Measurements from ENCODE around the gene ABCF1.
A peak's percentile ranks its signal among the peaks of the same experiment; 100 is the strongest.
"Not testable (repeated sequence)": the region's sequence is repeated elsewhere in the genome, so short reads cannot be mapped to it uniquely, and the experiment has no call there.

The ABCF1 gene

DNA sequence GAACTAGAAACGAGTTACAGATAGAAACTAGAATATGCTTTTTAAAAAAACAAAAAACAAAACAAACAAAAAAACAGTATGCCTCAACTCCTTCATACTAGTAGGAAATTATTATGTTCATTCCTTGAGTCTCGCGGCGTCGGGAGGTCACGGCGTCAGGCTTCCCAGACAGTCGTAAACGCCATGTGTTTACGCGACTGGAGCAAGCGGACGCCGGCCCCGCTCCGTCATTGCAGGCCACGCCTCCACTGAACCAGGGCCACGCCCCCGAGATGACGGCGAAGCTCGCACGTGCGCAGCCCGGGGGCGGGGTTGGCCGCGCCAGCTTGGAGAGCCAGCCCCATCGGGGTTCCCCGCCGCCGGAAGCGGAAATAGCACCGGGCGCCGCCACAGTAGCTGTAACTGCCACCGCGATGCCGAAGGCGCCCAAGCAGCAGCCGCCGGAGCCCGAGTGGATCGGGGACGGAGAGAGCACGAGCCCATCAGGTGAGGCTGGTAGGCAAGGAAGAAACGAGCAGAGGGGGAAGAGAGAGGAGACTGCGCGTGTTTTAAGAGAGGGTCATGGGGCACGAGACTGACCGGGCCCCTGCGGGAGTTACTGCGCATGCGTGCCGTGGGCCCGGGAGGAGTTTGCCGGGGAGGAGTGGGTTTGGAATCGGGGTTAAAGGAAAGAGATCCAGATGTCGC is at the start of gene ABCF1:
Gene ABCF1 (plus strand): TSS at position 368 of the 687 bp plus-strand sequence. CDS start 46 bp downstream, at position 414.
- Mint-ChIP-seq H3K27ac (peak within 1 kb of the TSS; percentile 99), H3K9me3 (no peaks in the 10 kb centered on the region), H3K4me1 (ENCODE audit: low read depth) (peaks cover 45% of the 10 kb centered on the region), H3K4me3 (peak within 1 kb of the TSS; percentile 98), H3K36me3 (ENCODE audit: low read depth) (peaks cover 22% of the 10 kb centered on the region), H3K27me3 (ENCODE audit: low read depth) (no peaks in the 10 kb centered on the region)
- DNase-seq (ENCODE audit: low spot score): peak; percentile 100

DNA sequence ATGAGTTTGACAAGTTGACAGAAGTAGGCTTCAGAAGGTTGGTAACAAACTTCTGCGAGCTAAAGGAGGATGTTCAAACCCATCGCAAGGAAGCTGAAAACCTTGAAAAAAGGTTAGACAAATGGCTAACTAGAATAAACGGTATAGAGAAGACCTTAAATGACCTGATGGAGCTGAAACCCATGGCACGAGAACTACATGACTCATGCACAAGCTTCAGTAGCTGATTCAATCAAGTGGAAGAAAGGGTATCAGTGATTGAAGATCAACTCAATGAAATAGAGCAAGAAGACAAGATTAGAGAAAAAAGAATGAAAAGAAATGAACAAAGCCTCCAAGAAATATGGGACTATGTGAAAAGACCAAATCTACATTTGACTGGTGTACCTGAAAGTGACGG is 49.3 kb upstream of the ABCF1 start:
- Mint-ChIP-seq H3K9me3 (peaks cover 11% of the 10 kb centered on the region), H3K4me1 (ENCODE audit: low read depth) (peaks cover 20% of the 10 kb centered on the region), H3K27ac (peak overlapping the region; percentile 2), H3K36me3 (ENCODE audit: low read depth) (peaks cover 20% of the 10 kb centered on the region)
- not testable (repeated sequence) for H3K4me3 Mint-ChIP-seq; H3K27me3 Mint-ChIP-seq (ENCODE audit: low read depth); DNase-seq (ENCODE audit: low spot score)

GRCh38 chr6:30526444-30526843 is 44.8 kb upstream of the ABCF1 start:
- peaks cover 31% of the 10 kb centered on the region for H3K4me1 Mint-ChIP-seq (ENCODE audit: low read depth)
- H3K4me3 Mint-ChIP-seq; DNase-seq (ENCODE audit: low spot score); H3K27ac Mint-ChIP-seq; H3K9me3 Mint-ChIP-seq; H3K27me3 Mint-ChIP-seq (ENCODE audit: low read depth): not testable (repeated sequence)
- H3K36me3 Mint-ChIP-seq (ENCODE audit: low read depth): peaks cover 12% of the 10 kb centered on the region

DNA sequence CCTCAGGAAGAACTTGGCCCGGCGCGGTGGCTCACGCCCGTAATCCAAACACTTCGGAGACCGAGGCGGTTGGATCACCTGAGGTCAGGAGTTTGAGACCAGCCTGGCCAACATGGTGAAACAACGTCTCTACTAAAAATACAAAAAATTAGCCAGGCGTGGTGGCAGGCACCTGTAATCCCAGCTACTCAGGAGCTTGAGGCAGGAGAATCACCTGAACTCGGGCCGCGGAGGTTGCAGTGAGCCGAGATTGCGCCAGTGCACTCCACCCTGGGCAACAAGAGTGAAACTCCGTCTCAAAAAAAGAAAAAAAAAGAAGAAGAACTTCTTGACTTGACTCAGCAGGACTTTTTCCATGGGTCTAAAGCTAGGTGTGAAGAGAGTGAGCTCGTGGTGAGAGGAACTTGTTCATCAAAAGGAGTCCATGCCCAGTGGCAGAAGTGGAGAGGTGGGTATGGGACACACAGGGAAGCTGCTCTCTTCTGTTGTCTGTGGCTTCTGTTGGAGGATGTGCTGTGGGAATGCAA is 41.8 kb upstream of the ABCF1 start:
- H3K4me3 Mint-ChIP-seq: peak overlapping the region; percentile 19

DNA sequence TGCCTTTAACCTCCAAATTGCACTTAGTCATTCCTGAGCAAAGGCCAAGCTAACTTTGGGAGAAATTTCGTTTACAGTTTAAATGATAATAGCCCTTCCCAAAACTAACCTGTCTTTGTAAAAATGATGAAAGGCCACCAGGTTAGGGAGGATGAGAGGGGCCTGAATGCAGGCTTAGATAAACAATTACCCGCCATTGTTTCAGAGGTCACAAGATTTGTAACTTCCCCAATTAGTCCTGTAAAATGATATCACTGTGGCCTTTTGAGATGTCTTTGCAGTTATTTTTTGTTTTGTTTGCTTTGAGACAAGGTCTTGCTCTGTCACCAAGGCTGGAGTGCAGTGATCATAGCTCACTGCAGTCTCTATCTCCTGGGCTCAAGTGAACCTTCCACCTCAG is 41.2 kb upstream of the ABCF1 start:
- no peak overlapping the region for H3K4me3 Mint-ChIP-seq
- peaks cover 37% of the 10 kb centered on the region for H3K4me1 Mint-ChIP-seq (ENCODE audit: low read depth)
- no peaks in the 10 kb centered on the region for H3K9me3 Mint-ChIP-seq
- H3K27me3 Mint-ChIP-seq (ENCODE audit: low read depth): no peaks in the 10 kb centered on the region
- H3K36me3 Mint-ChIP-seq (ENCODE audit: low read depth): peaks cover 1% of the 10 kb centered on the region
- DNase-seq (ENCODE audit: low spot score): no peak
- H3K27ac Mint-ChIP-seq: peak overlapping the region; percentile 18

More for the DNA sequence above, 41.8 kb upstream of the ABCF1 start:
- H3K27ac Mint-ChIP-seq: peak overlapping the region; percentile 82
- H3K36me3 Mint-ChIP-seq (ENCODE audit: low read depth); H3K9me3 Mint-ChIP-seq; H3K27me3 Mint-ChIP-seq (ENCODE audit: low read depth): not testable (repeated sequence)
- H3K4me1 Mint-ChIP-seq (ENCODE audit: low read depth): peaks cover 37% of the 10 kb centered on the region
- peak; percentile 50 for DNase-seq (ENCODE audit: low spot score)

GRCh38 chr6:30533460-30534294 is 37.6 kb upstream of the ABCF1 start:
- peak overlapping the region; percentile 55 for H3K4me3 Mint-ChIP-seq

DNA sequence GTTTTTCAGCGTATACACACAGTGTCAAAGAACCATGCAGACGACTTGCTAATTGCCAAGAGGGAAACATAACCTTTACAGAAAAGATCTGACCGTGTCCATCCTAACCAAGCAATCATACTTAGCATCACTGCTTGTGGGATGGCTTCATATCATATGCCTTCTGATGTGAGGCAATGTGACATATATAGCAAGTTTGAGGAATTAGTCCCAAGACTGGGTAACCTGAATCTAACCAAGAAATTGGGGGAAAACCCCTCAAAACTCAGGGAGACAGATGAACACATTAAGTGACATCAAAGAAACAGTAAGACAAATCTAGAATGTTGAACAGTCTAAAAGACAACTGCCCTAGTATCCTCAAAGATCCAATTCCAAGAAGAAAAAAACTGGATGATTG is 33.3 kb upstream of the ABCF1 start:
- H3K4me3 Mint-ChIP-seq: no peak overlapping the region
- no peaks in the 10 kb centered on the region for H3K36me3 Mint-ChIP-seq (ENCODE audit: low read depth)
- H3K27me3 Mint-ChIP-seq (ENCODE audit: low read depth): no peaks in the 10 kb centered on the region
- peaks cover 25% of the 10 kb centered on the region for H3K4me1 Mint-ChIP-seq (ENCODE audit: low read depth)
- H3K27ac Mint-ChIP-seq: no peak overlapping the region
- no peak for DNase-seq (ENCODE audit: low spot score)
- H3K9me3 Mint-ChIP-seq: no peaks in the 10 kb centered on the region

More at GRCh38 chr6:30533460-30534294, 37.6 kb upstream of the ABCF1 start:
- Mint-ChIP-seq H3K27me3 (ENCODE audit: low read depth) (no peaks in the 10 kb centered on the region), H3K9me3 (no peaks in the 10 kb centered on the region), H3K4me1 (ENCODE audit: low read depth) (peaks cover 33% of the 10 kb centered on the region), H3K36me3 (ENCODE audit: low read depth) (no peaks in the 10 kb centered on the region), H3K27ac (peak overlapping the region; percentile 57)
- DNase-seq (ENCODE audit: low spot score): no peak

GRCh38 chr6:30541515-30542403 is 29.5 kb upstream of the ABCF1 start:
- peak; percentile 72 for DNase-seq (ENCODE audit: low spot score)
- Mint-ChIP-seq H3K36me3 (ENCODE audit: low read depth) (peaks cover 8% of the 10 kb centered on the region), H3K4me1 (ENCODE audit: low read depth) (peaks cover 32% of the 10 kb centered on the region), H3K4me3 (peak overlapping the region; percentile 80), H3K27me3 (ENCODE audit: low read depth) (no peaks in the 10 kb centered on the region), H3K27ac (peak overlapping the region; percentile 83), H3K9me3 (no peaks in the 10 kb centered on the region)

GRCh38 chr6:30542404-30542725 is 28.9 kb upstream of the ABCF1 start:
- no peak for DNase-seq (ENCODE audit: low spot score)
- peak overlapping the region; percentile 80 for H3K4me3 Mint-ChIP-seq
- peak overlapping the region; percentile 83 for H3K27ac Mint-ChIP-seq
- H3K4me1 Mint-ChIP-seq (ENCODE audit: low read depth): peaks cover 32% of the 10 kb centered on the region
- H3K27me3 Mint-ChIP-seq (ENCODE audit: low read depth): no peaks in the 10 kb centered on the region
- peaks cover 10% of the 10 kb centered on the region for H3K36me3 Mint-ChIP-seq (ENCODE audit: low read depth)
- H3K9me3 Mint-ChIP-seq: no peaks in the 10 kb centered on the region

- Mint-ChIP-seq H3K4me3 (peak overlapping the region; percentile 80), H3K27me3 (ENCODE audit: low read depth) (no peaks in the 10 kb centered on the region), H3K9me3 (no peaks in the 10 kb centered on the region), H3K4me1 (ENCODE audit: low read depth) (peaks cover 30% of the 10 kb centered on the region), H3K36me3 (ENCODE audit: low read depth) (peaks cover 10% of the 10 kb centered on the region), H3K27ac (peak overlapping the region; percentile 83)
- DNase-seq (ENCODE audit: low spot score): no peak
Measured at GRCh38 chr6:30542915-30543314, 28.3 kb upstream of the ABCF1 start.

DNA sequence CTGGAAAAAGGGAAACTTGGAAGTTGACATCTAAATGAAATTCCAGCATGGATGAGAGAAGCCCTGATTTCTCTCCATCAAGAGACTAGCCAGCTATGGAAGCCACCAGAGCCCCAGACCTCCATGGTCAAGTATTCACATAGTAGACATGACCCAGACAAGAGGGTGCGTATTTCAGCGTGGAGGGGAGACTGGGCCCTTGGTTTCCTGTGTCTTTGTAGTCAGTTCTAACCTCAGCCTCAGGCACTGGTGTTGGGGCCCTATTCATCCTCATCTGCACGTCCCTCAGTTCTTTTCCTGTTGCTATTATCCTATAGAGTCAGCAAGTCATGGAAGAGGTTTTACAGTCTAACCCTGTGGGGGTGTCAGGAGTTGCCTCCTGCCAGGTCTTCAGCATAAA is 27.4 kb upstream of the ABCF1 start:
- no peak for DNase-seq (ENCODE audit: low spot score)
- no peak overlapping the region for H3K27ac Mint-ChIP-seq

DNA sequence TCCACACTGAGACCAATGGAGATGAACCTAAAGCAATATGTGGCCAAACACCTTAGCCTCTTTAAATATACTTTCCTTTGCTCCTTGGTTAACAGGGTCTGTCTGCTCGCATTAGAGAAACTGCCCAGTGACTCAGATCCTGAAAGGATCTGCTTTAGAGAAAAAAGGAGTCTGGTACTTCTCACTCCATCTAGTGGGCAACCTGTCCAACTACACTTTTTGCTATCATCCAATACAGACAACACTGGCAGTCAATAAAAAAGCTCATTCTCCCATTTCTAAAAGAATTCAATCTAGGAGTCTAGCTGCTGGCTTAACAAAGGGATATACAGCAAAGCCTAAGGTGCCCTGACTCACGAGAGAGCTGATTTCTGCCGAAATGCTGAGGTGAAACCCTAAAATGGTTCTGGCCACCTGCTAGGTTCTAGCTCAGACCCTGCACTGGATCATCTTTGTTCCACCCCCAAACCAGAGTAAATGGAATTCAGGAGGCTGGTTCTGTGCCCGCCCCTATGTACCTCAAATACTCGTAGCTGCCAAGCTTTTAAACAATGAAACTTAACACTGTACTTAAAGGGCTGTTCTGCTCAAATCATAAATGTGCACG is 26.5 kb upstream of the ABCF1 start:
- no peak for DNase-seq (ENCODE audit: low spot score)
- Mint-ChIP-seq H3K4me1 (ENCODE audit: low read depth) (peaks cover 30% of the 10 kb centered on the region), H3K27ac (no peak overlapping the region), H3K27me3 (ENCODE audit: low read depth) (no peaks in the 10 kb centered on the region), H3K4me3 (no peak overlapping the region), H3K9me3 (no peaks in the 10 kb centered on the region), H3K36me3 (ENCODE audit: low read depth) (peaks cover 19% of the 10 kb centered on the region)

More for the DNA sequence above, 27.4 kb upstream of the ABCF1 start:
- Mint-ChIP-seq H3K4me3 (peak overlapping the region; percentile 20), H3K36me3 (ENCODE audit: low read depth) (peaks cover 14% of the 10 kb centered on the region), H3K9me3 (no peaks in the 10 kb centered on the region), H3K27me3 (ENCODE audit: low read depth) (no peaks in the 10 kb centered on the region), H3K4me1 (ENCODE audit: low read depth) (peaks cover 30% of the 10 kb centered on the region)

DNA sequence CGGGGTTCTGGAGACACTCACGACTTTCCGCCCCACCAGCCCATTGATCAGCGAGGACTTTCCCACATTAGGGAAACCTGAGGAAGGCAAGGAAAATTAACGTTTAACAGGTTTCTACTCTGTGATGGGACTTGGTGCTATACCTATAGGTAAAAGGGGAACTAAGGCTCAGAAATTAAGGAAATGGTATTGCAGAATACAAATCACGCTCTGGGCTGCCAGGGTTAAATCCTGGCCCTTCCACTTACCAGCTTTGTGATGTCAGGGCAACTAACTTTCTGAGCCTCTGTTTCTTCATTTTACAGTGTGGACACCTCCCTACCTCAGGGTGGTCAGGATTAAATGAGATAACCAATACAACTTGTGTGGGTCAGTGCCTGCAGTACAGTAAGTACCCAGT is 23.8 kb upstream of the ABCF1 start:
- H3K4me3 Mint-ChIP-seq: no peak overlapping the region
- no peaks in the 10 kb centered on the region for H3K27me3 Mint-ChIP-seq (ENCODE audit: low read depth)
- H3K27ac Mint-ChIP-seq: no peak overlapping the region
- no peaks in the 10 kb centered on the region for H3K9me3 Mint-ChIP-seq
- no peak for DNase-seq (ENCODE audit: low spot score)
- peaks cover 21% of the 10 kb centered on the region for H3K4me1 Mint-ChIP-seq (ENCODE audit: low read depth)
- H3K36me3 Mint-ChIP-seq (ENCODE audit: low read depth): peaks cover 37% of the 10 kb centered on the region
